Effector CD8-positive, alpha-beta T cell (primary cell): Measurements from ENCODE around the gene NUP58.

Source experiments
- DNase-seq: peaks from one replicate; lab custom pipeline; 2025; lab: John Stamatoyannopoulos, UW
- total RNA-seq, 4 experiments: gene quantifications; one replicate each; lab custom pipeline; 2026; lab: John Stamatoyannopoulos, UW

NUP58 gene
- 67.3 to 127 (median 112) reads per million in 4 experiments for total RNA-seq

- peak; percentile 90 for DNase-seq
These were observed at the start of gene NUP58 for GRCh38 chr13:25301347-25302113. NUP58 (plus strand) TSS chr13:25301625; CDS start chr13:25301774, 149 bp downstream.

GRCh38 chr13:25252225-25252624 lies 49.2 kb upstream of the NUP58 start:
- no peak for DNase-seq

GRCh38 chr13:25252752-25253151 lies 48.7 kb upstream of the NUP58 start:
- DNase-seq, result no peak

- DNase-seq, result no peak
These were observed 47.7 kb upstream of the NUP58 start for GRCh38 chr13:25253702-25254101.

- no peak for DNase-seq
These were observed 39.2 kb upstream of the NUP58 start for GRCh38 chr13:25262261-25262660.

GRCh38 chr13:25266706-25267105 lies 34.7 kb upstream of the NUP58 start:
- DNase-seq, result no peak

GRCh38 chr13:25267715-25268114 lies 33.7 kb upstream of the NUP58 start:
- DNase-seq, result no peak

- no peak for DNase-seq
These were observed 32.9 kb upstream of the NUP58 start for GRCh38 chr13:25268561-25268960.

GRCh38 chr13:25276748-25277147 lies 24.7 kb upstream of the NUP58 start:
- no peak for DNase-seq

GRCh38 chr13:25280396-25280795 lies 21.0 kb upstream of the NUP58 start:
- no peak for DNase-seq

- no peak for DNase-seq
These were observed 20.1 kb upstream of the NUP58 start for GRCh38 chr13:25281193-25281934.

GRCh38 chr13:25281935-25282332 lies 19.5 kb upstream of the NUP58 start:
- DNase-seq, result no peak

GRCh38 chr13:25286308-25286968 lies 15.0 kb upstream of the NUP58 start:
- DNase-seq, result peak; percentile 6

GRCh38 chr13:25286969-25287961 lies 14.2 kb upstream of the NUP58 start, which contains the start of gene MTMR6:
MTMR6 (minus strand) TSS chr13:25287488; CDS start chr13:25287247, 241 bp downstream.
- peak; percentile 90 for DNase-seq

- no peak for DNase-seq
These were observed 12.5 kb upstream of the NUP58 start for GRCh38 chr13:25288966-25289365.

- no peak for DNase-seq
These were observed 9.7 kb upstream of the NUP58 start for GRCh38 chr13:25291691-25292090.

- DNase-seq, result no peak
These were observed 9.1 kb upstream of the NUP58 start for GRCh38 chr13:25292301-25292700.

- DNase-seq, result no peak
These were observed 6.2 kb upstream of the NUP58 start for GRCh38 chr13:25295228-25295627.

GRCh38 chr13:25295701-25296100 lies 5.7 kb upstream of the NUP58 start:
- DNase-seq, result no peak

- DNase-seq, result peak; percentile 29
These were observed 521 bp upstream of the NUP58 start for GRCh38 chr13:25300861-25301346.

GRCh38 chr13:25302121-25302520 lies 696 bp downstream of the NUP58 start:
- no peak for DNase-seq
